ENCODE data around the gene TWIST2. TPM values are rescaled to one million over a fixed set of nuclear protein-coding genes. Genes with fewer than 3 reads are reported as not detected.

The TWIST2 gene
- total RNA-seq, 1 donor from 2014 or later = 0.46 TPM

- no peak for TF ChIP-seq CTCF (conservative IDR thresholded peaks at IDR 0.05; ENCODE audit: low read depth, low read length)
- no peak overlapping the region for H3K4me3 ChIP-seq (ENCODE audit: low read depth, low read length)
- no peak for DNase-seq (ENCODE audit: low read depth)
These were observed 53.7 kb downstream of the TWIST2 start for GRCh38 chr2:238901461-238902057.

GRCh38 chr2:238902285-238902684 is 54.4 kb downstream of the TWIST2 start:
- H3K4me3 ChIP-seq (ENCODE audit: low read depth, low read length) = no peak overlapping the region
- no peak for DNase-seq (ENCODE audit: low read depth)
- TF ChIP-seq CTCF (conservative IDR thresholded peaks at IDR 0.05; ENCODE audit: low read depth, low read length) = no peak

- no peak for DNase-seq (ENCODE audit: low read depth)
- no peak for TF ChIP-seq CTCF (conservative IDR thresholded peaks at IDR 0.05; ENCODE audit: low read depth, low read length)
- H3K4me3 ChIP-seq (ENCODE audit: low read depth, low read length) = no peak overlapping the region
These were observed 55.3 kb downstream of the TWIST2 start for GRCh38 chr2:238903141-238903540.

GRCh38 chr2:238904177-238904576 is 56.3 kb downstream of the TWIST2 start:
- no peak for TF ChIP-seq CTCF (conservative IDR thresholded peaks at IDR 0.05; ENCODE audit: low read depth, low read length)
- DNase-seq (ENCODE audit: low read depth) = no peak
- H3K4me3 ChIP-seq (ENCODE audit: low read depth, low read length) = no peak overlapping the region

GRCh38 chr2:238904716-238905115 is 56.8 kb downstream of the TWIST2 start:
- no peak for TF ChIP-seq CTCF (conservative IDR thresholded peaks at IDR 0.05; ENCODE audit: low read depth, low read length)
- no peak overlapping the region for H3K4me3 ChIP-seq (ENCODE audit: low read depth, low read length)
- no peak for DNase-seq (ENCODE audit: low read depth)

- DNase-seq (ENCODE audit: low read depth) = no peak
- TF ChIP-seq CTCF (conservative IDR thresholded peaks at IDR 0.05; ENCODE audit: low read depth, low read length) = no peak
- H3K4me3 ChIP-seq (ENCODE audit: low read depth, low read length) = no peak overlapping the region
These were observed 57.3 kb downstream of the TWIST2 start for GRCh38 chr2:238905224-238905623.

- no peak overlapping the region for H3K4me3 ChIP-seq (ENCODE audit: low read depth, low read length)
- no peak for TF ChIP-seq CTCF (conservative IDR thresholded peaks at IDR 0.05; ENCODE audit: low read depth, low read length)
These were observed 57.8 kb downstream of the TWIST2 start for GRCh38 chr2:238905644-238906043.

More at GRCh38 chr2:238905644-238906043, 57.8 kb downstream of the TWIST2 start:
- DNase-seq (ENCODE audit: low read depth) = no peak

All from epithelial cell of proximal tubule (primary cell).